GM15510 (cell line): ENCODE results near the gene POFUT2.

Source experiments
- POLR2A ChIP-seq: IDR thresholded peaks from 3 replicates; pipeline ENCODE4 v1.6.1; 2011; ENCODE audit warnings: borderline replicate concordance; ENCODE audit not compliant: insufficient read length; ENCODE audit errors: extremely low read depth

POFUT2 gene

GRCh38 chr21:45329261-45330074, 41.8 kb upstream of the POFUT2 start:
- TF ChIP-seq POLR2A = no peak

GRCh38 chr21:45328198-45329091, 40.8 kb upstream of the POFUT2 start:
- no peak for TF ChIP-seq POLR2A

GRCh38 chr21:45327441-45328197, 39.9 kb upstream of the POFUT2 start:
- no peak for TF ChIP-seq POLR2A

- TF ChIP-seq POLR2A = no peak
Observed at GRCh38 chr21:45326891-45327440, 39.3 kb upstream of the POFUT2 start.

- no peak for TF ChIP-seq POLR2A
Observed at GRCh38 chr21:45326169-45326851, 38.6 kb upstream of the POFUT2 start.

GRCh38 chr21:45325206-45326168, 37.8 kb upstream of the POFUT2 start:
- no peak for TF ChIP-seq POLR2A

GRCh38 chr21:45324489-45325205, 37.0 kb upstream of the POFUT2 start:
- no peak for TF ChIP-seq POLR2A

- TF ChIP-seq POLR2A = no peak
Observed at GRCh38 chr21:45323487-45324311, 36.0 kb upstream of the POFUT2 start.

- no peak for TF ChIP-seq POLR2A
Observed at GRCh38 chr21:45322960-45323461, 35.3 kb upstream of the POFUT2 start.

- no peak for TF ChIP-seq POLR2A
Observed at GRCh38 chr21:45322231-45322959, 34.7 kb upstream of the POFUT2 start.

- TF ChIP-seq POLR2A = no peak
Observed at GRCh38 chr21:45320261-45321025, 32.7 kb upstream of the POFUT2 start.
